Adrenal gland (tissue), 5 donors: ENCODE results near the gene MYH11.

Source experiments
- POLR2A ChIP-seq, 2 donors: fragments of 450-650 bp; IDR thresholded peaks; one replicate each; pipeline ENCODE4 v1.6.1; 2017; ENCODE audit warnings: antibody characterized with exemption in 2 of 2, mild to moderate bottlenecking in 2 of 2, moderate library complexity in 1 of 2
- TF ChIP-seq, protein P1 (sequence below), 6 experiments: fragments of 450-650 bp in 4 of 6; fragments of 200-600 bp in 2 of 6; sonication (generic) in 1 of 6; IDR thresholded peaks; 1 replicate in 5 of 6; 2 replicates in 1 of 6; pipeline versions ENCODE4 v1.5.1 to v1.8.0; 2016 to 2021; ENCODE audit warnings: antibody characterized with exemption in 6 of 6, mild to moderate bottlenecking in 2 of 6, moderate library complexity in 1 of 6
- donor health status: DM: no; HTN: no; CAD: no.

- TF ChIP-seq, protein P1, sequence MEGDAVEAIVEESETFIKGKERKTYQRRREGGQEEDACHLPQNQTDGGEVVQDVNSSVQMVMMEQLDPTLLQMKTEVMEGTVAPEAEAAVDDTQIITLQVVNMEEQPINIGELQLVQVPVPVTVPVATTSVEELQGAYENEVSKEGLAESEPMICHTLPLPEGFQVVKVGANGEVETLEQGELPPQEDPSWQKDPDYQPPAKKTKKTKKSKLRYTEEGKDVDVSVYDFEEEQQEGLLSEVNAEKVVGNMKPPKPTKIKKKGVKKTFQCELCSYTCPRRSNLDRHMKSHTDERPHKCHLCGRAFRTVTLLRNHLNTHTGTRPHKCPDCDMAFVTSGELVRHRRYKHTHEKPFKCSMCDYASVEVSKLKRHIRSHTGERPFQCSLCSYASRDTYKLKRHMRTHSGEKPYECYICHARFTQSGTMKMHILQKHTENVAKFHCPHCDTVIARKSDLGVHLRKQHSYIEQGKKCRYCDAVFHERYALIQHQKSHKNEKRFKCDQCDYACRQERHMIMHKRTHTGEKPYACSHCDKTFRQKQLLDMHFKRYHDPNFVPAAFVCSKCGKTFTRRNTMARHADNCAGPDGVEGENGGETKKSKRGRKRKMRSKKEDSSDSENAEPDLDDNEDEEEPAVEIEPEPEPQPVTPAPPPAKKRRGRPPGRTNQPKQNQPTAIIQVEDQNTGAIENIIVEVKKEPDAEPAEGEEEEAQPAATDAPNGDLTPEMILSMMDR (IDR thresholded peaks at IDR 0.05) = no peak
- no peak for TF ChIP-seq POLR2A (IDR thresholded peaks at IDR 0.05)
Measured at GRCh38 chr16:15854061-15854460, 2.8 kb downstream of the MYH11 start.
